HL-60 (cell line): ENCODE results near the gene CBLN2.

Experiments used
- GABPA ChIP-seq: IDR thresholded peaks from 2 replicates; pipeline ENCODE4 v1.6.1; 2012; ENCODE audit warnings: low read depth
- POLR2AphosphoS5 ChIP-seq: IDR thresholded peaks from 2 replicates; pipeline ENCODE4 v1.6.1; 2012; ENCODE audit warnings: low read depth
- TF ChIP-seq, protein P1 (sequence below): IDR thresholded peaks from one replicate; pipeline ENCODE4 v1.5.1; 2011; ENCODE audit warnings: low read length, control low read depth, inconsistent platforms; ENCODE audit not compliant: insufficient read depth
- TF ChIP-seq, protein P2 (sequence below): IDR thresholded peaks from 2 replicates; pipeline ENCODE4 v1.6.1; 2012; ENCODE audit warnings: low read depth; ENCODE audit not compliant: insufficient replicate concordance

GRCh38 chr18:72542984-72543356 lies 1.2 kb downstream of the CBLN2 start:
- TF ChIP-seq, protein P1, sequence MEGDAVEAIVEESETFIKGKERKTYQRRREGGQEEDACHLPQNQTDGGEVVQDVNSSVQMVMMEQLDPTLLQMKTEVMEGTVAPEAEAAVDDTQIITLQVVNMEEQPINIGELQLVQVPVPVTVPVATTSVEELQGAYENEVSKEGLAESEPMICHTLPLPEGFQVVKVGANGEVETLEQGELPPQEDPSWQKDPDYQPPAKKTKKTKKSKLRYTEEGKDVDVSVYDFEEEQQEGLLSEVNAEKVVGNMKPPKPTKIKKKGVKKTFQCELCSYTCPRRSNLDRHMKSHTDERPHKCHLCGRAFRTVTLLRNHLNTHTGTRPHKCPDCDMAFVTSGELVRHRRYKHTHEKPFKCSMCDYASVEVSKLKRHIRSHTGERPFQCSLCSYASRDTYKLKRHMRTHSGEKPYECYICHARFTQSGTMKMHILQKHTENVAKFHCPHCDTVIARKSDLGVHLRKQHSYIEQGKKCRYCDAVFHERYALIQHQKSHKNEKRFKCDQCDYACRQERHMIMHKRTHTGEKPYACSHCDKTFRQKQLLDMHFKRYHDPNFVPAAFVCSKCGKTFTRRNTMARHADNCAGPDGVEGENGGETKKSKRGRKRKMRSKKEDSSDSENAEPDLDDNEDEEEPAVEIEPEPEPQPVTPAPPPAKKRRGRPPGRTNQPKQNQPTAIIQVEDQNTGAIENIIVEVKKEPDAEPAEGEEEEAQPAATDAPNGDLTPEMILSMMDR = no peak
- no peak for TF ChIP-seq GABPA
- TF ChIP-seq, protein P2, sequence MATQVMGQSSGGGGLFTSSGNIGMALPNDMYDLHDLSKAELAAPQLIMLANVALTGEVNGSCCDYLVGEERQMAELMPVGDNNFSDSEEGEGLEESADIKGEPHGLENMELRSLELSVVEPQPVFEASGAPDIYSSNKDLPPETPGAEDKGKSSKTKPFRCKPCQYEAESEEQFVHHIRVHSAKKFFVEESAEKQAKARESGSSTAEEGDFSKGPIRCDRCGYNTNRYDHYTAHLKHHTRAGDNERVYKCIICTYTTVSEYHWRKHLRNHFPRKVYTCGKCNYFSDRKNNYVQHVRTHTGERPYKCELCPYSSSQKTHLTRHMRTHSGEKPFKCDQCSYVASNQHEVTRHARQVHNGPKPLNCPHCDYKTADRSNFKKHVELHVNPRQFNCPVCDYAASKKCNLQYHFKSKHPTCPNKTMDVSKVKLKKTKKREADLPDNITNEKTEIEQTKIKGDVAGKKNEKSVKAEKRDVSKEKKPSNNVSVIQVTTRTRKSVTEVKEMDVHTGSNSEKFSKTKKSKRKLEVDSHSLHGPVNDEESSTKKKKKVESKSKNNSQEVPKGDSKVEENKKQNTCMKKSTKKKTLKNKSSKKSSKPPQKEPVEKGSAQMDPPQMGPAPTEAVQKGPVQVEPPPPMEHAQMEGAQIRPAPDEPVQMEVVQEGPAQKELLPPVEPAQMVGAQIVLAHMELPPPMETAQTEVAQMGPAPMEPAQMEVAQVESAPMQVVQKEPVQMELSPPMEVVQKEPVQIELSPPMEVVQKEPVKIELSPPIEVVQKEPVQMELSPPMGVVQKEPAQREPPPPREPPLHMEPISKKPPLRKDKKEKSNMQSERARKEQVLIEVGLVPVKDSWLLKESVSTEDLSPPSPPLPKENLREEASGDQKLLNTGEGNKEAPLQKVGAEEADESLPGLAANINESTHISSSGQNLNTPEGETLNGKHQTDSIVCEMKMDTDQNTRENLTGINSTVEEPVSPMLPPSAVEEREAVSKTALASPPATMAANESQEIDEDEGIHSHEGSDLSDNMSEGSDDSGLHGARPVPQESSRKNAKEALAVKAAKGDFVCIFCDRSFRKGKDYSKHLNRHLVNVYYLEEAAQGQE = no peak
- no peak for TF ChIP-seq POLR2AphosphoS5
